HG02870 (cell line): ENCODE results near the gene BMP7.
"Not testable (repeated sequence)": the region's sequence is repeated elsewhere in the genome, so short reads cannot be mapped to it uniquely, and the experiment has no call there.

Experiments
- ATAC-seq: cut with Tn5 transposase; IDR thresholded peaks from one replicate; pipeline ENCODE4 v1.9.1; 2021; ENCODE audit warnings: mild to moderate bottlenecking, moderate library complexity; ENCODE audit not compliant: unreplicated experiment

The BMP7 gene

GRCh38 chr20:57197352-57198131 is 68.9 kb downstream of the BMP7 start:
- no peak for ATAC-seq

- no peak for ATAC-seq
Measured at GRCh38 chr20:57195469-57196100, 70.9 kb downstream of the BMP7 start.

GRCh38 chr20:57195023-57195422 is 71.4 kb downstream of the BMP7 start:
- ATAC-seq = no peak

GRCh38 chr20:57194154-57194553 is 72.3 kb downstream of the BMP7 start:
- ATAC-seq = no peak

- ATAC-seq = no peak
Measured at GRCh38 chr20:57193094-57193493, 73.3 kb downstream of the BMP7 start.

- no peak for ATAC-seq
Measured at GRCh38 chr20:57192311-57192710, 74.1 kb downstream of the BMP7 start.

GRCh38 chr20:57191265-57191638 is 75.2 kb downstream of the BMP7 start:
- ATAC-seq = not testable (repeated sequence)

GRCh38 chr20:57190536-57191264 is 75.7 kb downstream of the BMP7 start:
- no peak for ATAC-seq

- ATAC-seq = no peak
Measured at GRCh38 chr20:57189713-57190112, 76.7 kb downstream of the BMP7 start.

- ATAC-seq = no peak
Measured at GRCh38 chr20:57188576-57189079, 77.8 kb downstream of the BMP7 start.

GRCh38 chr20:57188056-57188455 is 78.4 kb downstream of the BMP7 start:
- ATAC-seq = no peak

- no peak for ATAC-seq
Measured at GRCh38 chr20:57187068-57187634, 79.3 kb downstream of the BMP7 start.

- ATAC-seq = no peak
Measured at GRCh38 chr20:57186192-57186591, 80.2 kb downstream of the BMP7 start.

- no peak for ATAC-seq
Measured at GRCh38 chr20:57185188-57185743, 81.2 kb downstream of the BMP7 start.

- ATAC-seq = no peak
Measured at GRCh38 chr20:57183457-57184009, 82.9 kb downstream of the BMP7 start.

- no peak for ATAC-seq
Measured at GRCh38 chr20:57181639-57182038, 84.8 kb downstream of the BMP7 start.

- no peak for ATAC-seq
Measured at GRCh38 chr20:57180954-57181353, 85.5 kb downstream of the BMP7 start.

- ATAC-seq = no peak
Measured at GRCh38 chr20:57180387-57180786, 86.1 kb downstream of the BMP7 start.

GRCh38 chr20:57179265-57179664 is 87.2 kb downstream of the BMP7 start:
- no peak for ATAC-seq

- ATAC-seq = no peak
Measured at GRCh38 chr20:57178582-57179111, 87.8 kb downstream of the BMP7 start.
